Peyer's patch (tissue), 4 donors: ENCODE results near the gene ZNF608. TPM values are rescaled to one million over a fixed set of nuclear protein-coding genes. Genes with fewer than 3 reads are reported as not detected.

Experiments used
- DNase-seq, 3 donors: peaks; one replicate each; pipeline ENCODE4 v3.0.0-alpha.2; 2017 to 2019
- H3K27ac ChIP-seq, 4 donors: fragments of 200-600 bp; sonication (generic); one replicate each; pipeline ENCODE4 v1.5.1; 2016 to 2019
- H3K27me3 ChIP-seq, 2 donors: fragments of 200-600 bp; sonication (generic); one replicate each; pipeline ENCODE4 v1.5.1; 2019
- H3K36me3 ChIP-seq, 3 donors: fragments of 200-600 bp; sonication (generic); one replicate each; pipeline ENCODE4 v1.5.1; 2016 to 2019
- H3K4me1 ChIP-seq, 4 donors: fragments of 200-600 bp; sonication (generic); one replicate each; pipeline ENCODE4 v1.5.1; 2016 to 2019
- H3K4me3 ChIP-seq, 4 donors: fragments of 200-600 bp; sonication (generic); 1 replicate in 3 of 4; 2 replicates in 1 of 4; pipeline ENCODE4 v1.5.1; 2016 to 2019; ENCODE audit warnings: mild to moderate bottlenecking in 1 of 4
- H3K9me3 ChIP-seq, 4 donors: fragments of 200-600 bp; sonication (generic); one replicate each; pipeline ENCODE4 v1.5.1; 2016 to 2019; ENCODE audit warnings: mild to moderate bottlenecking in 1 of 4
- CTCF ChIP-seq, 6 experiments: fragments of 450-650 bp in 4 of 6; fragments of 200-600 bp in 2 of 6; sonication (generic) in 1 of 6; IDR thresholded peaks; one replicate each; pipeline ENCODE4 v1.5.1; 2017 to 2019; ENCODE audit warnings: antibody characterized with exemption in 6 of 6, mild to moderate bottlenecking in 3 of 6, moderate library complexity in 1 of 6
- POLR2A ChIP-seq, 2 donors: fragments of 450-650 bp; IDR thresholded peaks; one replicate each; pipeline ENCODE4 v1.5.1; 2017; ENCODE audit warnings: antibody characterized with exemption in 2 of 2, mild to moderate bottlenecking in 2 of 2, moderate library complexity in 2 of 2
- total RNA-seq, 4 donors: library from RNA; depleted of rRNA; stranded (reverse); fragments of >200 nt; gene quantifications; one replicate each; pipeline ENCODE4 v1.1.0, GENCODE V29; 2016

ZNF608 gene
- total RNA-seq, 4 donors from 2014 or later = 19.8 to 85.8 (median 35.3) TPM

- Histone ChIP-seq H3K27me3 (no peaks in the 10 kb centered on the region), H3K4me1 (peaks cover 0 to 17% (median 2%) of the 10 kb centered on the region in 4 donors), H3K36me3 (no peaks in the 10 kb centered on the region), H3K4me3 (no peak overlapping the region), H3K9me3 (no peaks in the 10 kb centered on the region), H3K27ac (no peak overlapping the region)
- no peak for TF ChIP-seq POLR2A (IDR thresholded peaks at IDR 0.05)
- no peak for TF ChIP-seq CTCF (IDR thresholded peaks at IDR 0.05)
- no peak for DNase-seq
These were observed 42.7 kb upstream of the ZNF608 start for GRCh38 chr5:124789104-124789605.

GRCh38 chr5:124783794-124784193 is 37.4 kb upstream of the ZNF608 start:
- no peaks in the 10 kb centered on the region for H3K27me3 ChIP-seq
- H3K9me3 ChIP-seq = no peaks in the 10 kb centered on the region
- H3K27ac ChIP-seq = no peak overlapping the region
- H3K4me3 ChIP-seq = no peak overlapping the region
- no peaks in the 10 kb centered on the region for H3K36me3 ChIP-seq
- H3K4me1 ChIP-seq = no peaks in the 10 kb centered on the region
- no peak for DNase-seq
- no peak for TF ChIP-seq CTCF (IDR thresholded peaks at IDR 0.05)
- no peak for TF ChIP-seq POLR2A (IDR thresholded peaks at IDR 0.05)

- Histone ChIP-seq H3K4me3 (no peak overlapping the region), H3K36me3 (no peaks in the 10 kb centered on the region), H3K27ac (no peak overlapping the region), H3K27me3 (no peaks in the 10 kb centered on the region), H3K4me1 (no peaks in the 10 kb centered on the region), H3K9me3 (no peaks in the 10 kb centered on the region)
- no peak for DNase-seq
- TF ChIP-seq POLR2A (IDR thresholded peaks at IDR 0.05) (no peak), CTCF (IDR thresholded peaks at IDR 0.05) (no peak)
These were observed 36.8 kb upstream of the ZNF608 start for GRCh38 chr5:124783285-124783684.

GRCh38 chr5:124782262-124782661 is 35.8 kb upstream of the ZNF608 start:
- no peak for TF ChIP-seq POLR2A (IDR thresholded peaks at IDR 0.05)
- no peak for TF ChIP-seq CTCF (IDR thresholded peaks at IDR 0.05)
- H3K36me3 ChIP-seq = no peaks in the 10 kb centered on the region
- no peaks in the 10 kb centered on the region for H3K4me1 ChIP-seq
- no peak for DNase-seq
- H3K27me3 ChIP-seq = no peaks in the 10 kb centered on the region
- H3K9me3 ChIP-seq = no peaks in the 10 kb centered on the region
- no peak overlapping the region for H3K27ac ChIP-seq
- no peak overlapping the region for H3K4me3 ChIP-seq

- Histone ChIP-seq H3K27me3 (no peaks in the 10 kb centered on the region), H3K4me3 (no peak overlapping the region), H3K9me3 (no peaks in the 10 kb centered on the region), H3K27ac (no peak overlapping the region), H3K36me3 (no peaks in the 10 kb centered on the region), H3K4me1 (no peaks in the 10 kb centered on the region)
- no peak for DNase-seq
- TF ChIP-seq CTCF (IDR thresholded peaks at IDR 0.05) (no peak), POLR2A (IDR thresholded peaks at IDR 0.05) (no peak)
These were observed 33.6 kb upstream of the ZNF608 start for GRCh38 chr5:124780011-124780410.
